Breast epithelium (tissue), 3 donors: Measurements from ENCODE around the gene PKMYT1.

ENCODE experiments used
- CTCF ChIP-seq, 3 donors: fragments of 450-650 bp; IDR thresholded peaks; one replicate each; pipeline ENCODE4 v1.5.1; 2016 to 2017; ENCODE audit warnings: antibody characterized with exemption in 3 of 3, mild to moderate bottlenecking in 3 of 3, moderate library complexity in 3 of 3
- POLR2A ChIP-seq: fragments of 450-650 bp; IDR thresholded peaks from one replicate; pipeline ENCODE4 v1.6.1; 2016; ENCODE audit warnings: antibody characterized with exemption, mild to moderate bottlenecking, moderate library complexity
- POLR2AphosphoS5 ChIP-seq, 3 donors: sonication (generic); formaldehyde crosslinking; IDR thresholded peaks; one replicate each; pipeline ENCODE4 v1.6.1; 2017; ENCODE audit warnings: antibody characterized with exemption in 3 of 3

- TF ChIP-seq CTCF (IDR thresholded peaks at IDR 0.05) (no peak), POLR2AphosphoS5 (IDR thresholded peaks at IDR 0.05) (no peak), POLR2A (no peak)
Measured at GRCh38 chr16:2933701-2934100, 46.5 kb downstream of the PKMYT1 start.
